Cortex of kidney (tissue), 1 donor: ENCODE data around the gene RBMY1D.
"Not testable (repeated sequence)": the region's sequence is repeated elsewhere in the genome, so short reads cannot be mapped to it uniquely, and the experiment has no call there.

Experiments used
- DNase-seq: peaks from one replicate; lab custom pipeline; 2025; lab: John Stamatoyannopoulos, UW

The RBMY1D gene

DNA sequence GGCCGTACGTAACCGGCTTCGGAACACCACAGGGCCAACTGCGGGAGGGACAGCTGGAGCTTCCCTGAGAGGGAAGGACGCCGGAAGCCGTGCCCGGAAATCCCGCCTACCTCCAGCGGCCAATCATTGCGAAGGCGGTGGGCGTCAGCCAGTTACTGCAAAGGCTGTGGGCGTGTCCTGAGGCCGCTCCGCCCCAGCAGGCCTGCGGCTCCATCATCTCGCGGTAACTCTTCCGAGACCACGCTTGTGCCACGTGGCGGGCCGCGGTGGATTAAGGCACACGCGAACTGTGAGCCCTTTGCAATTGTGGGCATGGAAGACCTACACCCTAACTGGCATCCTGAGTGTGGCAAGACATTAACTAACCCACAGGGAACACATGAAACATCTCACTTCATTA lies at the start of gene RBMY1D:
Gene RBMY1D, minus strand, starts transcription at position 101 of the 400 bp plus-strand sequence. CDS start 2,013 bp downstream, outside the sequence.
- not testable (repeated sequence) for DNase-seq

DNA sequence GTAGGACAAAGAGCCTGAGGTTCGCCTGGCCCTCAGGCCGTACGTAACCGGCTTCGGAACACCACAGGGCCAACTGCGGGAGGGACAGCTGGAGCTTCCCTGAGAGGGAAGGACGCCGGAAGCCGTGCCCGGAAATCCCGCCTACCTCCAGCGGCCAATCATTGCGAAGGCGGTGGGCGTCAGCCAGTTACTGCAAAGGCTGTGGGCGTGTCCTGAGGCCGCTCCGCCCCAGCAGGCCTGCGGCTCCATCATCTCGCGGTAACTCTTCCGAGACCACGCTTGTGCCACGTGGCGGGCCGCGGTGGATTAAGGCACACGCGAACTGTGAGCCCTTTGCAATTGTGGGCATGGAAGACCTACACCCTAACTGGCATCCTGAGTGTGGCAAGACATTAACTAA lies 23.6 kb upstream of the RBMY1D start, which contains the start of gene RBMY1E:
Gene RBMY1E, minus strand, starts transcription at position 101 of the 400 bp plus-strand sequence. CDS start 1,978 bp downstream, outside the sequence.
- not testable (repeated sequence) for DNase-seq

DNA sequence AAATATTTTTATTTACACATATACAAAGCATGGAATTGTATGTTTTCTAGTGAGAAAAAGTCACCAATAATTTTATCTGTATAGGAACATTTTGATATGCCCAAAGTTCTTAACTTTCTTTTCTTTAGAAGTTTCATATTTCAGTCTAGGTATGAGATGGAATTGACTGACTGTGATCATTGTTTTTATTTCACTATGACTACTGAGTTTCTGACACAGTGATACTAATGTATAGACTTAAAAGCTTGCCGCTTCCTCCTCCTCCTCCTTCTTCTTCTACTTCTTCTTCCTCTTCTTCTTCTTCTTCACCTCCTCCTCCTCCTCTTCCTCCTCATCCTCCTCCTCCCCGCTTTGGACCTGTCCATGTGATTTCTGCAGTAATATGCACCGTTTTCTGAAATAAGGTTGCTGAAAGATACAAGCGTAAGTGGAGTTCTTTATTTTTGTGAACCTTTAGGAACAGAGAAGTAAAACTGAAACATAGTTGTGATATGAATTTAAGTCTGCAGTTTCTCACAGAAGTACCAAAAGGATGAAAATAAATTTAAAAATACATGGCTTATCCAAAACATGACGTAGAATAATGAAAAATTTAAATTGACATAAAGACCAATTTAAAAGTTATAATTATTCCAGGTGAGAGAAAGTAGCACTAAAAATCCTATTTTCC lies 24.8 kb downstream of the RBMY1D start:
- not testable (repeated sequence) for DNase-seq

DNA sequence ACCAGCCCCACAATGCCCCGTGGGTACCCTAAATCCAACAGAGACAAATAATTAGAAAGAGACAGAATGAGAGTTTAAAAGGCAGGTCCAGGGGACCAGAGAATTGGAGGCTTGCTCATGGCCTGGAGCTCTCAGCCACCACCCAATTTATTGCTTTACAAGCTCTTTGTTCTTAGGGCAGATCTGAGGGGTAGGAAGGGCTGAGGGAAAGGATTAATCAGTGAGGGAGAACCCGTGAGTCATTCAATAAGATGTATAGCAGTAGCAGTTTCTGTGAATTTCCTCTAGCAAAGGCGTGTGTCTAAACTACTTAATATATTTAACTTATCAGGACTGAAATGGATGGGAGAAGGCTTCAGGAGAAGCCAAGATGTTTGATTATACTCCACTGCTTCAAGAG lies 48.8 kb downstream of the RBMY1D start:
- no peak for DNase-seq

DNA sequence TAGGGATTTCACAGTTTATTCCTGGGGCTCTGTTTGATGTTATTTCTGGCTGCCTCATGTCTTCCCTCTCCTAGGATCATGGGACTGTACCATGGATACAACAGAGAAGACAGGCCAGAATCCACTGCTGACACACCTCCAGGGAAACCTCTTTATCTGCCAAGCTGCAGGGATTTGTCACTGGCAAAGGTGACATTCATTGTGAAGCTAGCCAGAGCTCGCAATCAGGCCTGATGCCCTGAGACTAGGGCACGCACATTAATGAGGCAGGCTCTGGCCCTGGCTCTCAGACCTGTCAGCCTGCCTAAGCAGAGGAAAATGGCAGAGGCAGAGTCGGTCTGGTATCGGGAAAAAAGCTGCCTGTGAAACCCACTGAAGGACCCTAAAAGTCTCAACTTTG lies 52.2 kb downstream of the RBMY1D start:
- no peak for DNase-seq

DNA sequence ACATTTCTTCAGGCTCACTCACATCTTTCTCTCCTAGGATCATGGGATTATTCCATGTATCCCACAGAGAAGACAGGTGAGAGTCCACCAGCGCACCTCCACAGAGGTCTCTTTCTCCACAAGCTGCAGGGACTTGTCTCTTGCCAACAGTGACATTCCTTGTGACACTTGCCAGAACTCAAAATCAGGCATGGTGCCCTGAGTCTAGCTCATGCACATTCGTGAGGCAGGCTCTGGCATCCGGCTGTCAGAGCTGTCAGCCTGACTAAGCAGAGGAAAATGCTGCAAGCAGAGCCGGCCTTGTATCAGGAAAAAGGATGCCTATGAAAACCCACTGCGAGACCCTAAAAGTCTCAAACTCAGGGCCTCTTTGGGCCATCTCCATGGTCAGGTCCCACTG lies 54.8 kb downstream of the RBMY1D start:
- no peak for DNase-seq

DNA sequence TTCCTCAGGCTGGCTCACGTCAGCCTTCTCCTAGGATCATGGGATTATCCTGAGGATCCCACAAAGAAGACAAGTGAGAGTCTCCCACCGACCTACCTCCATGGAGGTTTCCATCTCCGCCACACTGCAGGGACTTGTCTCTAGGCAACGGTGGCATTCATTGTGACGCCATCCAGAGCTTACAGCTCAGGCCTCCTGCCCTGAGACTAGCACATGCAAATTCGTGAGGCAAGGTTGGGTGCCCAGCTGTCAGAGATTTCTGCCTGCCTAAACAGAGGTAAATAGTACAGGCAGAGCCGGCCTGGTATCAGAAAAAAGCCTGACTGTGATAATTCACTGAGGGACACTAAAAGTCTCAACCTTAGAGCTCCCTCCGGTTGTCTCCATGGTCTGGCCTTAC lies 58.0 kb downstream of the RBMY1D start:
- no peak for DNase-seq

DNA sequence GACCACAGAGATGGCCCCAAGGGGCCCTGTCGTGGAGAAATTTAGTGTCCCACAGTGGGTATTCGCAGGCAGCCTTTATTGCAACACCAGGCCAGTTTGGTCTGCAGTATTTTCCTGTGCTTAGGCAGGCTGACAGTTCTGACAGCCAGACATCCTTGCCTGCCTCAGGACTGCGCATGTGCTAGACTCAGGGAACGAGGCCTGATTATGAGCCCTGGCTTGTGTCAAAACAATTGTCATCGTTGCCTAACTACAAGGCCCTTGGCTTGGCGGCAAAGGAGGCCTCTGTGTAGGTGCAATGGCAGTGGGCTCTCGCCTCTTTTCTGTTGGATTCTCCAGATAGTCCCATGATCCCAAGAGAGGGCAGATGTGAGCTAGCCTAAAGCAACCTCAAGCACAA lies 59.3 kb downstream of the RBMY1D start:
- DNase-seq = no peak
